Ishikawa (cell line): ENCODE results near the gene PACSIN1.

Experiments used
- CEBPB ChIP-seq: IDR thresholded peaks from 2 replicates; pipeline ENCODE4 v1.6.1; 2012
- EGR1 ChIP-seq: IDR thresholded peaks from 2 replicates; pipeline ENCODE4 v1.6.1; 2012
- EP300 ChIP-seq: IDR thresholded peaks from 2 replicates; pipeline ENCODE4 v1.6.1; 2012; ENCODE audit warnings: borderline replicate concordance
- FOXM1 ChIP-seq: IDR thresholded peaks from 2 replicates; pipeline ENCODE4 v1.6.1; 2012; ENCODE audit warnings: low read depth, borderline replicate concordance
- NFIC ChIP-seq: IDR thresholded peaks from 2 replicates; pipeline ENCODE4 v1.6.1; 2012
- RAD21 ChIP-seq: IDR thresholded peaks from 2 replicates; pipeline ENCODE4 v1.6.1; 2012; ENCODE audit warnings: low read depth
- TAF1 ChIP-seq: IDR thresholded peaks from 2 replicates; pipeline ENCODE4 v1.6.1; 2012; ENCODE audit warnings: low read depth, mild to moderate bottlenecking
- TCF12 ChIP-seq: IDR thresholded peaks from 2 replicates; pipeline ENCODE4 v1.6.1; 2012; ENCODE audit warnings: low read depth
- TEAD4 ChIP-seq: IDR thresholded peaks from 2 replicates; pipeline ENCODE4 v1.6.1; 2012
- YY1 ChIP-seq: IDR thresholded peaks from 2 replicates; pipeline ENCODE4 v1.6.1; 2012; ENCODE audit warnings: low read depth
- ZBTB7A ChIP-seq: IDR thresholded peaks from 2 replicates; pipeline ENCODE4 v1.6.1; 2012; ENCODE audit warnings: low read depth
- TF ChIP-seq, protein P1 (sequence below): IDR thresholded peaks from 2 replicates; pipeline ENCODE4 v1.6.1; 2012
- TF ChIP-seq, protein P2 (sequence below): IDR thresholded peaks from 2 replicates; pipeline ENCODE4 v1.6.1; 2012; ENCODE audit warnings: low read depth, mild to moderate bottlenecking

DNA sequence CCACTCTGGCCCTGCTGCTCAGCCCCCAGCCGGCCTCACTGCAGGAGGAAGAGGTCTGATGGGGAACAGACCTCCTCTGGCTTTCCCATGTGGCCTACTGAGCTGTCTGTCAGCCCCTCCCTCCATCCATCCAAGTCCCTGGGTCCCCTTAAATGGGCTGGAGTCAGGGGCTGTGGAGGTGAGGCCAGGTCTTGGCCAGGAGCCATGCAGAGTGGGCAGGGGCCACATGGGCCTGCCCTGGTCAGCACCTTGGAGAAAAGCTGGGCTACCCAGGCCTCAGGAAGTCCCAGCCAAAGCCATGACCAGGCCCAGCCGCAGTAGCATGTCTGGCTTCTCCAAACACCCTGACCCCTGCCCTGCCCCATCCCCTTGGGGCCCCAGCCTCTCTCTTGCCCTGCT lies 83.9 kb downstream of the PACSIN1 start:
- TF ChIP-seq TAF1 (no peak), RAD21 (no peak), NFIC (no peak), TCF12 (no peak), FOXM1 (no peak), YY1 (no peak), ZBTB7A (no peak), EP300 (no peak), EGR1 (no peak), TEAD4 (no peak), CEBPB (no peak)
- TF ChIP-seq, protein P1, sequence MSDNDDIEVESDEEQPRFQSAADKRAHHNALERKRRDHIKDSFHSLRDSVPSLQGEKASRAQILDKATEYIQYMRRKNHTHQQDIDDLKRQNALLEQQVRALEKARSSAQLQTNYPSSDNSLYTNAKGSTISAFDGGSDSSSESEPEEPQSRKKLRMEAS, result no peak
- TF ChIP-seq, protein P2, sequence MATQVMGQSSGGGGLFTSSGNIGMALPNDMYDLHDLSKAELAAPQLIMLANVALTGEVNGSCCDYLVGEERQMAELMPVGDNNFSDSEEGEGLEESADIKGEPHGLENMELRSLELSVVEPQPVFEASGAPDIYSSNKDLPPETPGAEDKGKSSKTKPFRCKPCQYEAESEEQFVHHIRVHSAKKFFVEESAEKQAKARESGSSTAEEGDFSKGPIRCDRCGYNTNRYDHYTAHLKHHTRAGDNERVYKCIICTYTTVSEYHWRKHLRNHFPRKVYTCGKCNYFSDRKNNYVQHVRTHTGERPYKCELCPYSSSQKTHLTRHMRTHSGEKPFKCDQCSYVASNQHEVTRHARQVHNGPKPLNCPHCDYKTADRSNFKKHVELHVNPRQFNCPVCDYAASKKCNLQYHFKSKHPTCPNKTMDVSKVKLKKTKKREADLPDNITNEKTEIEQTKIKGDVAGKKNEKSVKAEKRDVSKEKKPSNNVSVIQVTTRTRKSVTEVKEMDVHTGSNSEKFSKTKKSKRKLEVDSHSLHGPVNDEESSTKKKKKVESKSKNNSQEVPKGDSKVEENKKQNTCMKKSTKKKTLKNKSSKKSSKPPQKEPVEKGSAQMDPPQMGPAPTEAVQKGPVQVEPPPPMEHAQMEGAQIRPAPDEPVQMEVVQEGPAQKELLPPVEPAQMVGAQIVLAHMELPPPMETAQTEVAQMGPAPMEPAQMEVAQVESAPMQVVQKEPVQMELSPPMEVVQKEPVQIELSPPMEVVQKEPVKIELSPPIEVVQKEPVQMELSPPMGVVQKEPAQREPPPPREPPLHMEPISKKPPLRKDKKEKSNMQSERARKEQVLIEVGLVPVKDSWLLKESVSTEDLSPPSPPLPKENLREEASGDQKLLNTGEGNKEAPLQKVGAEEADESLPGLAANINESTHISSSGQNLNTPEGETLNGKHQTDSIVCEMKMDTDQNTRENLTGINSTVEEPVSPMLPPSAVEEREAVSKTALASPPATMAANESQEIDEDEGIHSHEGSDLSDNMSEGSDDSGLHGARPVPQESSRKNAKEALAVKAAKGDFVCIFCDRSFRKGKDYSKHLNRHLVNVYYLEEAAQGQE, result peak; percentile 47
